ENCODE results near the gene DOCK8. TPM values are rescaled to one million over a fixed set of nuclear protein-coding genes. Genes with fewer than 3 reads are reported as not detected.

The DOCK8 gene
- total RNA-seq, 1 experiment from 2014 or later = 1.4 TPM

DNA sequence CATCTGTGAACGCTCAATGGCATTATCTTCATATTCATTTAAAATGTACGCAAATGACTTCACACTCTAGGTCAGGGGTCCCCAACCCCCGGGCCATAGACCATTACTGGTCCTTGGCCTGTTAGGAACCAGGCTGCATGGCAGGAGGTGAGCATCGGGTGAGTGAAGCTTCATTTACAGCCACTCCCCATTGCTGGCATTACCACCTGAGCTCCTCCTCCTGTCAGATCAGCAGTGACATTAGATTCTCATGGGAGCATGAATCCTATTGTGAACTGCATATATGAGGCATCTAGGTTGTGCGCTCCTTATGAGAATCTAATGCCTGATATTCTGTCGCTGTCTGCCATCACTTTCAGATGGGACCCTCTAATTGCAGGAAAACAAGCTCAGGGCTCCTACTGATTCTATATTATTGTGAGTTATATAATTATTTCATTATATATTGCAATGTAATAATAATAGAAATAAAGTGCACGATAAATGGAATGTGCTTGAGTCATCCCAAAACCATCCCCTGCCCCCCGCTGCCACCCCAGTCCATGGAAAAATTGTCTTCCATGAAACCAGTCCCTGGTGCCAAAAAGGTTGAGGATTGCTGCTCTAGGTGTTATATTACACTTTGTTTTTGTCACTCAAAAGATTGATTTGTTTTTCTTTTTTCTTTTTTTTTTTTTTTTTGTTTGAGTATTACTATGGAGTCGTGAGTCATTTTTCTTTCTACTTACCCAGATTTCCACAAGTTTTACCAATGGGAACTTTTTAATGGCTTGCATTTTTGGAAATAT is 127.2 kb downstream of the DOCK8 start:
- Mint-ChIP-seq H3K27me3 (ENCODE audit: low read depth) (peaks cover 3% of the 10 kb centered on the region), H3K4me3 (no peak overlapping the region), H3K9me3 (no peaks in the 10 kb centered on the region), H3K4me1 (peaks cover 6 to 18% of the 10 kb centered on the region in 2 experiments), H3K36me3 (ENCODE audit: insufficient read depth in 1 of 3, low read depth in 3 of 3) (no peaks in the 10 kb centered on the region), H3K27ac (no peak overlapping the region)
- DNase-seq = no peak
- no peak overlapping the region for H3K4ac ChIP-seq (ENCODE audit: low read depth, low read length)
- WGBS (ENCODE audit: extremely low coverage, insufficient read length, low lambda C conversion rate) = 100% methylated on average over 1 of the region's 9 CpGs
- no peak overlapping the region for H3K23ac ChIP-seq (ENCODE audit: insufficient read length, low read depth, low read length)
- no peak overlapping the region for H3K18ac ChIP-seq (ENCODE audit: insufficient read length, low read depth, low read length)
- H4K91ac ChIP-seq (ENCODE audit: insufficient read length, low read depth, low read length) = no peak overlapping the region
- no peak overlapping the region for H3T11ph ChIP-seq (ENCODE audit: low read length)
- H3K56ac ChIP-seq (ENCODE audit: insufficient read length, low read depth, low read length) = no peak overlapping the region
- H2AFZ ChIP-seq (ENCODE audit: low read length) = no peak overlapping the region
- H3K14ac ChIP-seq (ENCODE audit: insufficient read depth, low read length) = no peak overlapping the region
- peaks cover 3% of the 10 kb centered on the region; the same call in 1 of the 2 replicates for H3K4me1 ChIP-seq (ENCODE audit: insufficient read depth, low read length)
- H2BK15ac ChIP-seq (ENCODE audit: low read depth, low read length) = no peak overlapping the region
- no peak for TF ChIP-seq CTCF (conservative IDR thresholded peaks at IDR 0.05)
- H3K27me3 ChIP-seq (ENCODE audit: insufficient read depth, low read length) = no peaks in the 10 kb centered on the region
- H2BK20ac ChIP-seq (ENCODE audit: low read depth, low read length, poor library complexity, severe bottlenecking) = no peak overlapping the region
- H2BK120ac ChIP-seq (ENCODE audit: low read depth, low read length, poor library complexity, severe bottlenecking) = no peak overlapping the region
- H4K5ac ChIP-seq (ENCODE audit: insufficient read length, low read depth, low read length) = no peak overlapping the region
- no peak overlapping the region for H2AK5ac ChIP-seq (ENCODE audit: insufficient read length, low read length)
- H2BK5ac ChIP-seq (ENCODE audit: insufficient read length, low read length) = no peak overlapping the region
- H3K9ac ChIP-seq (ENCODE audit: extremely low read depth, insufficient read length, low read length) = no peak overlapping the region
- no peak overlapping the region for H3K27ac ChIP-seq (ENCODE audit: insufficient read length, low read depth, low read length)
- no peak overlapping the region for H4K8ac ChIP-seq (replicated peaks; ENCODE audit: insufficient read length, low read depth, low read length)
- no peaks in the 10 kb centered on the region for H3K9me3 ChIP-seq (ENCODE audit: control insufficient read depth, low read depth, low read length)
- H3K79me2 ChIP-seq (ENCODE audit: insufficient read depth, low read length) = no peaks in the 10 kb centered on the region
- no peak overlapping the region for H2BK12ac ChIP-seq (ENCODE audit: insufficient read length, low read depth, low read length)
- no peaks in the 10 kb centered on the region for H3K23me2 ChIP-seq (ENCODE audit: insufficient read length, low read depth, low read length, poor library complexity, severe bottlenecking)
- H3K79me1 ChIP-seq (ENCODE audit: insufficient read depth, low read depth, low read length, poor library complexity, severe bottlenecking) = no peaks in the 10 kb centered on the region
- no peaks in the 10 kb centered on the region for H4K20me1 ChIP-seq (ENCODE audit: control insufficient read depth, insufficient read depth, insufficient read length)
- H3K4me2 ChIP-seq (ENCODE audit: insufficient read depth, insufficient read length, low read length) = no peak overlapping the region
